Measurements from ENCODE around the gene KCNMB3. TPM values are rescaled to one million over a fixed set of nuclear protein-coding genes. Genes with fewer than 3 reads are reported as not detected.
"Not testable (repeated sequence)": the region's sequence is repeated elsewhere in the genome, so short reads cannot be mapped to it uniquely, and the experiment has no call there.

Gene KCNMB3
- total RNA-seq, 1 experiment from 2014 or later = not detected

DNA sequence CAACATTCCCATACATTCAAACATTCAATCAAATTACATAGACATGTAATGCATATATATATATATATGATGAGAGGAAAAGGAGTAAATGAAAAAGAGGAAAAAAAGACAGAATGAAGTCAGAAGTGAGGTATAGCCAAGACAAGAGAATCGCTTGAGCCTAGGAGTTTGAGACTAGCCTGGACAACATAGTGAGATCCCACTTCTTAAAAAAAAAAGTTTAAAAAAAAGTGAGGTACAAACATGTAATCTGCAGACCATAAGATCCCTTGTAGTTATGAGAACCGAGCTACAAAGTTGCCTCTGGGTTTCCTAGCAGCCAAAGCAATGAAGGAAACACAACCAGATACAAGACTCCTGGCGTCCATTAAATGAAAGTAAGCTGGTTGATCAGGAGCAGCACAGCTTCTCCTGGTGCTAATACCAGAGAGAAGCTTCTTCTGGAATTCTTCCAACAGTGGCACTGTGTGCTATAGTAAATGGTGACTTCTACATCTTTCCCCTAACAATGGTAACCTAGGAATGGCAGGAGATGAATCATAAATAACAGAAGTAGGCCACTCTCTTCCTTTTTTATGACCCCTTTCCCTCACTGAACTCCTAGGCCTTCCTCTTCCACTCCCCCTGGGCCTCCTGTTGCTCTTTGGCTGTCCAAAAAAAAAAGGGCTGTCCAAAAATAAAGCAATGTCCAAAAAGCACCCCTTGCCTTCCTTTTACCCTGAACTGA lies 3.5 kb downstream of the KCNMB3 start (continued):
- TF ChIP-seq RAD21 (IDR thresholded peaks at IDR 0.05; ENCODE audit: low read depth) = no peak
- no peak for TF ChIP-seq POLR2A (IDR thresholded peaks at IDR 0.05; ENCODE audit: borderline replicate concordance, extremely low read depth, insufficient read depth, insufficient read length)
- TF ChIP-seq EZH2 (IDR thresholded peaks at IDR 0.05) = no peak
- no peak for TF ChIP-seq JUND (IDR thresholded peaks at IDR 0.05)

DNA sequence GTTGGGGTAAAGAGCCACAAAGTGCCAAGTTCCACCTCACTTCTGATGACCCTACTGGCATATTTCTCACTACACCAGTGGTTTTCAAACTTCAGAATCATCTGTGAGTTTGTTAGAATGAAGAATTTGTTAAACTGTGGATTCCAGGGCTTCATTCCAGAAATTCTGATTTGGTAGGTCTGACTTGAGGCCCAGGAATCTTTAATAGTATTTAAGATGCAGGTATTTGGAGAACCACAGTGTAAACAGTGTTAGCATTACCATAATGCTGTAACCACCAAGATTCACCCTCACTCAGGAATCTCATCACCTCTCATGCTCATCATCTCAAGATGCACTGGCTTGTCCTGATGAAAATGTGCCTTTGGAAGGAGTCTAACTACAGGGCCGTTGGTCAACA lies 6.0 kb downstream of the KCNMB3 start:
- H3K4me1 ChIP-seq (ENCODE audit: control insufficient read depth in 1 of 2, insufficient read depth in 2 of 2, low read length in 2 of 2) = no peaks in the 10 kb centered on the region
- no peak overlapping the region for H3K4me3 ChIP-seq (replicated peaks in 1 of 2; ENCODE audit: low read depth in 1 of 2, low read length in 2 of 2)
- BruUV-seq (replicated peaks) = no TSS peak
- H3K4me2 ChIP-seq (ENCODE audit: low read length) = no peak overlapping the region
- ChIA-PET CTCF (no interaction called here), POLR2A (no interaction called here), RAD21 (ENCODE audit: low non-redundant PET in 1 of 2, low total read pairs in 2 of 2, uncharacterized antibody in 2 of 2, unreplicated experiment in 2 of 2) (no interaction called here)
- H4K20me1 ChIP-seq (ENCODE audit: insufficient read depth) = no peaks in the 10 kb centered on the region
- H3K27ac ChIP-seq (ENCODE audit: low read depth, low read length) = no peak overlapping the region
- H3K79me2 ChIP-seq (ENCODE audit: insufficient read depth, low read length) = no peaks in the 10 kb centered on the region
- H3K36me3 ChIP-seq (ENCODE audit: control insufficient read depth in 1 of 2, insufficient read depth in 2 of 2, low read length in 2 of 2) = no peaks in the 10 kb centered on the region
- H3K9me3 ChIP-seq (ENCODE audit: control insufficient read depth in 1 of 2, insufficient read depth in 1 of 2, low read depth in 1 of 2, low read length in 2 of 2) = no peaks in the 10 kb centered on the region
- H2AFZ ChIP-seq (ENCODE audit: low read depth, low read length, poor library complexity, severe bottlenecking) = no peak overlapping the region
- no peak overlapping the region for H3K9ac ChIP-seq (ENCODE audit: low read length)
- TF ChIP-seq POLR2AphosphoS5 (IDR thresholded peaks at IDR 0.05; ENCODE audit: low read depth, low read length) = no peak
- TF ChIP-seq TCF7L2 (IDR thresholded peaks at IDR 0.05; ENCODE audit: borderline replicate concordance, extremely low read depth, insufficient read depth, insufficient read length) = no peak
- no peak for TF ChIP-seq SP1 (IDR thresholded peaks at IDR 0.05; ENCODE audit: low read depth)
- DNase-seq (ENCODE audit: low read depth, low spot score) (no peak), ATAC-seq (no peak)
- H3K27me3 ChIP-seq (ENCODE audit: insufficient read depth, low read length) = no peaks in the 10 kb centered on the region
- intact Hi-C loops (cut with micrococcal nuclease) = no loop called here
- H3K9me2 ChIP-seq (ENCODE audit: insufficient read depth) = no peaks in the 10 kb centered on the region

- CTCF ChIA-PET; H3K4me2 ChIP-seq (ENCODE audit: low read length); ATAC-seq; H3K4me1 ChIP-seq (ENCODE audit: control insufficient read depth in 1 of 2, insufficient read depth in 2 of 2, low read length in 2 of 2); POLR2A ChIA-PET; RAD21 ChIA-PET (ENCODE audit: low non-redundant PET in 1 of 2, low total read pairs in 2 of 2, uncharacterized antibody in 2 of 2, unreplicated experiment in 2 of 2); H3K27ac ChIP-seq (ENCODE audit: low read depth, low read length); H3K36me3 ChIP-seq (ENCODE audit: control insufficient read depth in 1 of 2, insufficient read depth in 2 of 2, low read length in 2 of 2); H3K27me3 ChIP-seq (ENCODE audit: insufficient read depth, low read length); H3K9me2 ChIP-seq (ENCODE audit: insufficient read depth); H3K9ac ChIP-seq (ENCODE audit: low read length); H3K9me3 ChIP-seq (ENCODE audit: control insufficient read depth in 1 of 2, insufficient read depth in 1 of 2, low read depth in 1 of 2, low read length in 2 of 2); H2AFZ ChIP-seq (ENCODE audit: low read depth, low read length, poor library complexity, severe bottlenecking); H3K4me3 ChIP-seq (replicated peaks in 1 of 2; ENCODE audit: low read depth in 1 of 2, low read length in 2 of 2); H3K79me2 ChIP-seq (ENCODE audit: insufficient read depth, low read length); intact Hi-C loops (cut with micrococcal nuclease); H4K20me1 ChIP-seq (ENCODE audit: insufficient read depth); DNase-seq (ENCODE audit: low read depth, low spot score): not testable (repeated sequence)
- TSS peak; percentile 23 for BruUV-seq (replicated peaks)
Measured at GRCh38 chr3:179242859-179243258, 8.1 kb downstream of the KCNMB3 start.

DNA sequence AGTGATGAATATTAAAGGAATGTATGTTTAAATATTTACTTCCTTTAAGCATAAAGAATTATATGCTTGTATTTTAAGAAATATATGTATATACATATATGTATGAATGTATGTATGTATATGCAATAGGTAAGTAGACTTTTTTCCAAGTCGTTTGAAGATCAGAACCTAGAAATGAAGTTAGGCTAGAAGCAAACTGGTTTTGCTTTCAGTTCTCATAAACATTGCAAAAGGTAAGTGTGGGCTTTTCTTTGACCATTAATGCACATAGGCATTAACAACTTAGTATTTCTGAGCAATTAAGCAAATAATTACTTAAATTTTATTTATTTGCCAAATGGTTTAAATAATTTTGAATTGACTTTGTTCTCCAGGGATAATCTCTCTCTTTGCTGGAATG lies 10.6 kb downstream of the KCNMB3 start:
- H3K4me2 ChIP-seq (ENCODE audit: low read length); BruUV-seq (replicated peaks); ATAC-seq; intact Hi-C loops (cut with micrococcal nuclease); POLR2A ChIA-PET; H3K9me3 ChIP-seq (ENCODE audit: control insufficient read depth in 1 of 2, insufficient read depth in 1 of 2, low read depth in 1 of 2, low read length in 2 of 2); H2AFZ ChIP-seq (ENCODE audit: low read depth, low read length, poor library complexity, severe bottlenecking); H3K79me2 ChIP-seq (ENCODE audit: insufficient read depth, low read length); H3K36me3 ChIP-seq (ENCODE audit: control insufficient read depth in 1 of 2, insufficient read depth in 2 of 2, low read length in 2 of 2); H3K4me3 ChIP-seq (replicated peaks in 1 of 2; ENCODE audit: low read depth in 1 of 2, low read length in 2 of 2); CTCF ChIA-PET; DNase-seq (ENCODE audit: low read depth, low spot score); H4K20me1 ChIP-seq (ENCODE audit: insufficient read depth); H3K4me1 ChIP-seq (ENCODE audit: control insufficient read depth in 1 of 2, insufficient read depth in 2 of 2, low read length in 2 of 2); H3K9me2 ChIP-seq (ENCODE audit: insufficient read depth); RAD21 ChIA-PET (ENCODE audit: low non-redundant PET in 1 of 2, low total read pairs in 2 of 2, uncharacterized antibody in 2 of 2, unreplicated experiment in 2 of 2); H3K9ac ChIP-seq (ENCODE audit: low read length); H3K27ac ChIP-seq (ENCODE audit: low read depth, low read length); H3K27me3 ChIP-seq (ENCODE audit: insufficient read depth, low read length): not testable (repeated sequence)

Data from HCT116 (cell line).